ENCODE data around the gene AXDND1.

DNA sequence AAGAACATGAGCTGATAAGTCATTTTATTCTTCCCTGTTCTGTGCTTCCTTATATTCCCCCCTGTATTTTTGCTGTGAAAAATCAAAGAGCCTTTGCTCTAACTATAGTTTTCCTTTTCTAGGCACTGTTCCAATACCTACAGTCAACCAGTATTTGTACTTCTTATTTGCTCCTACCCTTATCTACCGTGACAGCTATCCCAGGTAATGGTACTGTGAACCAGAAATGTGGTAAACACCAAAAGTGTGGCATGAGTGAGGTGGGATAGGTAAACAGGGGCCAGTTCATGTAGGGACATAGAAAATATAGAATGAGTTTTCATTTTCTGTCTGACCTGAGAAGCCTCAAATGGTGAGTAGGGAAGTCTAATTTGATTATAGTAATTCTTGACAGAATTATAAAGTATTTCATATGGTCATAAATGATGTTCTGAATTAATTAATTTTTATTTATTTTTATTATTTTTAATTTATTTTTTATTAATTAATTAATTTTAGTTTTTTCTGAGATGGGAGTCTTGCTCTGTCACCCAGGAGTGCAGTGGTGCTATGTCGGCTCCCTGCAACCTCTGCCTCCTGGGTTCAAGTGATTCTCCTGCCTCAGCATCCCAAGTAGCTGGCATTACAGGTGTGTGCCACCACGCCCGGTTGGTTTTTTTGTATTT, 22.9 kb upstream of the AXDND1 start:
- TF ChIP-seq, protein P1, sequence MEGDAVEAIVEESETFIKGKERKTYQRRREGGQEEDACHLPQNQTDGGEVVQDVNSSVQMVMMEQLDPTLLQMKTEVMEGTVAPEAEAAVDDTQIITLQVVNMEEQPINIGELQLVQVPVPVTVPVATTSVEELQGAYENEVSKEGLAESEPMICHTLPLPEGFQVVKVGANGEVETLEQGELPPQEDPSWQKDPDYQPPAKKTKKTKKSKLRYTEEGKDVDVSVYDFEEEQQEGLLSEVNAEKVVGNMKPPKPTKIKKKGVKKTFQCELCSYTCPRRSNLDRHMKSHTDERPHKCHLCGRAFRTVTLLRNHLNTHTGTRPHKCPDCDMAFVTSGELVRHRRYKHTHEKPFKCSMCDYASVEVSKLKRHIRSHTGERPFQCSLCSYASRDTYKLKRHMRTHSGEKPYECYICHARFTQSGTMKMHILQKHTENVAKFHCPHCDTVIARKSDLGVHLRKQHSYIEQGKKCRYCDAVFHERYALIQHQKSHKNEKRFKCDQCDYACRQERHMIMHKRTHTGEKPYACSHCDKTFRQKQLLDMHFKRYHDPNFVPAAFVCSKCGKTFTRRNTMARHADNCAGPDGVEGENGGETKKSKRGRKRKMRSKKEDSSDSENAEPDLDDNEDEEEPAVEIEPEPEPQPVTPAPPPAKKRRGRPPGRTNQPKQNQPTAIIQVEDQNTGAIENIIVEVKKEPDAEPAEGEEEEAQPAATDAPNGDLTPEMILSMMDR (IDR thresholded peaks at IDR 0.05) = no peak
- no peak for TF ChIP-seq POLR2AphosphoS5 (IDR thresholded peaks at IDR 0.05)
